Neural cell (in vitro differentiated cells): Measurements from ENCODE around the gene RBMS3. TPM values are rescaled to one million over a fixed set of nuclear protein-coding genes. Genes with fewer than 3 reads are reported as not detected.

Experiments
- H2AFZ ChIP-seq: fragments of 200-600, 300-800 bp; sonication (generic), shearing (Covaris generic); 2 replicates; pipeline ENCODE4 v1.6.0; 2014; ENCODE audit warnings: low read depth, mild to moderate bottlenecking, antibody characterized with exemption, low read length, moderate library complexity
- H3F3A ChIP-seq: fragments of 200-600 bp; shearing (Covaris generic); 2 replicates; pipeline ENCODE4 v1.6.1; 2016; ENCODE audit warnings: mild to moderate bottlenecking, moderate library complexity, mixed read lengths, antibody characterized with exemption, low read length; ENCODE audit not compliant: insufficient read depth, poor library complexity, severe bottlenecking
- H3K27ac ChIP-seq: fragments of 200-600, 300-800 bp; sonication (generic), shearing (Covaris generic); 2 replicates; pipeline ENCODE4 v1.5.1; 2014; ENCODE audit warnings: mild to moderate bottlenecking, low read length, moderate library complexity
- H3K27me3 ChIP-seq: fragments of 300-800, 200-600 bp; sonication (generic), shearing (Covaris generic); 2 replicates; pipeline ENCODE4 v1.6.0; 2014; ENCODE audit warnings: mild to moderate bottlenecking, low read depth, low read length, moderate library complexity; ENCODE audit not compliant: insufficient read depth
- H3K36me3 ChIP-seq: fragments of 300-800, 200-600 bp; sonication (generic), shearing (Covaris generic); 2 replicates; pipeline ENCODE4 v1.5.1; 2014; ENCODE audit warnings: mild to moderate bottlenecking, antibody characterized with exemption, low read length, moderate library complexity; ENCODE audit not compliant: insufficient read depth
- H3K4me2 ChIP-seq: fragments of 300-800, 200-600 bp; sonication (generic), shearing (Covaris generic); 2 replicates; pipeline ENCODE4 v1.6.0; 2014; ENCODE audit warnings: mild to moderate bottlenecking, low read length
- H3K4me3 ChIP-seq: fragments of 300-800, 200-600 bp; sonication (generic), shearing (Covaris generic); 2 replicates; pipeline ENCODE4 v1.5.1; 2014; ENCODE audit warnings: mild to moderate bottlenecking, low read length, moderate library complexity
- H3K79me2 ChIP-seq: fragments of 200-600 bp; shearing (Covaris generic); replicated peaks from 2 replicates; pipeline ENCODE4 v1.6.0; 2014; ENCODE audit warnings: mild to moderate bottlenecking, low read length, moderate library complexity; ENCODE audit not compliant: insufficient read depth
- H3K9ac ChIP-seq: fragments of 300-800, 200-600 bp; sonication (generic), shearing (Covaris generic); 2 replicates; pipeline ENCODE4 v1.6.1; 2016; ENCODE audit warnings: mild to moderate bottlenecking, low read length, mixed read lengths
- H3K9me2 ChIP-seq: fragments of 200-600 bp; shearing (Covaris generic); 2 replicates; pipeline ENCODE4 v1.6.1; 2016; ENCODE audit warnings: mild to moderate bottlenecking, low read length, mixed read lengths; ENCODE audit not compliant: insufficient read depth
- H3K9me3 ChIP-seq: fragments of 200-600, 300-800 bp; sonication (generic), shearing (Covaris generic); 2 replicates; pipeline ENCODE4 v1.6.1; 2016; ENCODE audit warnings: mild to moderate bottlenecking, mixed run types, low read length, moderate library complexity, mixed read lengths
- H4K20me1 ChIP-seq: fragments of 200-600 bp; shearing (Covaris generic); 2 replicates; pipeline ENCODE4 v1.6.1; 2016; ENCODE audit warnings: mild to moderate bottlenecking, mixed run types; ENCODE audit not compliant: insufficient read depth
- EP300 ChIP-seq: fragments of 450-650 bp; conservative IDR thresholded peaks from 2 replicates; pipeline ENCODE4 v1.6.1; 2014; ENCODE audit warnings: antibody characterized with exemption, mild to moderate bottlenecking, moderate library complexity; ENCODE audit not compliant: poor library complexity, severe bottlenecking
- EZH2 ChIP-seq: fragments of 200-600, 300-800 bp; shearing (Covaris generic), sonication (generic); IDR thresholded peaks from 2 replicates; pipeline ENCODE4 v1.6.1; 2014; ENCODE audit warnings: antibody characterized with exemption, low read length, borderline replicate concordance, mild to moderate bottlenecking; ENCODE audit not compliant: insufficient read depth, poor library complexity, severe bottlenecking
- MXI1 ChIP-seq: fragments of 450-650 bp; conservative IDR thresholded peaks from 2 replicates; pipeline ENCODE4 v1.6.1; 2014; ENCODE audit warnings: antibody characterized with exemption, mild to moderate bottlenecking; ENCODE audit not compliant: poor library complexity, severe bottlenecking
- POLR2AphosphoS5 ChIP-seq: IDR thresholded peaks from 2 replicates; pipeline ENCODE4 v1.6.1; 2012
- RAD21 ChIP-seq: fragments of 450-650 bp; conservative IDR thresholded peaks from 2 replicates; pipeline ENCODE4 v1.6.1; 2014; ENCODE audit warnings: antibody characterized with exemption, mild to moderate bottlenecking, moderate library complexity
- SMC3 ChIP-seq: fragments of 450-650 bp; conservative IDR thresholded peaks from 2 replicates; pipeline ENCODE4 v1.6.1; 2014; ENCODE audit warnings: antibody characterized with exemption, mild to moderate bottlenecking, moderate library complexity; ENCODE audit not compliant: poor library complexity
- TAF1 ChIP-seq: IDR thresholded peaks from 2 replicates; pipeline ENCODE4 v1.6.1; 2012; ENCODE audit warnings: low read depth
- polyA plus RNA-seq: library from polyadenylated mRNA; depleted of rRNA; stranded (reverse); fragments of >200 nt; gene quantifications from 2 replicates; pipeline ENCODE4 v1.2.3, GENCODE V29; 2014
- TF ChIP-seq, protein P1 (sequence below): fragments of 450-650 bp; IDR thresholded peaks from 2 replicates; pipeline ENCODE4 v1.5.1; 2014; ENCODE audit warnings: antibody characterized with exemption, mild to moderate bottlenecking, moderate library complexity; ENCODE audit not compliant: poor library complexity, severe bottlenecking
- TF ChIP-seq, protein P2 (sequence below): IDR thresholded peaks from 2 replicates; pipeline ENCODE4 v1.6.1; 2012; ENCODE audit warnings: borderline replicate concordance

RBMS3 gene
- polyA plus RNA-seq, 1 donor from 2014 or later: 0.53 TPM

DNA sequence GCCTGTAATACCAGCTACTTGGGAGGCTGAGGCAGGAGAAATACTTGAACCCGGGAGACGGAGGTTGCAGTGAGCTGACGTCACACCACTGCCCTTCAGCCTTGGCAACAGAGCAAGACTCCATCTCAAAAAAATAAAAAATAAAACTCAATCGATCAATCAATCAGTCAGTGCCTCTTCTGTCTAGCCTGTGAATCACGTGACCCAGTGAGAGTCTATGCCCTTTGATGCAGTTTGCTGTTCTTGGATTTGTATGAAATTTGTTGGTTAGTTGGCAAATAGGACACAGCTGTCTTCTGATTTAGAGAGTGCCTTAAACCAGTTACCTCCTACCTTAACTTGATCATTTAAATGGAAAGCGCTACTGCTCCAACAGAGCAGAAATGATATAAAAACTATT is 3.6 kb upstream of the RBMS3 start:
- no peaks in the 10 kb centered on the region for H3F3A ChIP-seq
- no peaks in the 10 kb centered on the region for H3K79me2 ChIP-seq
- H4K20me1 ChIP-seq: no peaks in the 10 kb centered on the region
- no peak overlapping the region for H3K27ac ChIP-seq
- TF ChIP-seq POLR2AphosphoS5: no peak
- no peak for TF ChIP-seq MXI1
- TF ChIP-seq, protein P1, sequence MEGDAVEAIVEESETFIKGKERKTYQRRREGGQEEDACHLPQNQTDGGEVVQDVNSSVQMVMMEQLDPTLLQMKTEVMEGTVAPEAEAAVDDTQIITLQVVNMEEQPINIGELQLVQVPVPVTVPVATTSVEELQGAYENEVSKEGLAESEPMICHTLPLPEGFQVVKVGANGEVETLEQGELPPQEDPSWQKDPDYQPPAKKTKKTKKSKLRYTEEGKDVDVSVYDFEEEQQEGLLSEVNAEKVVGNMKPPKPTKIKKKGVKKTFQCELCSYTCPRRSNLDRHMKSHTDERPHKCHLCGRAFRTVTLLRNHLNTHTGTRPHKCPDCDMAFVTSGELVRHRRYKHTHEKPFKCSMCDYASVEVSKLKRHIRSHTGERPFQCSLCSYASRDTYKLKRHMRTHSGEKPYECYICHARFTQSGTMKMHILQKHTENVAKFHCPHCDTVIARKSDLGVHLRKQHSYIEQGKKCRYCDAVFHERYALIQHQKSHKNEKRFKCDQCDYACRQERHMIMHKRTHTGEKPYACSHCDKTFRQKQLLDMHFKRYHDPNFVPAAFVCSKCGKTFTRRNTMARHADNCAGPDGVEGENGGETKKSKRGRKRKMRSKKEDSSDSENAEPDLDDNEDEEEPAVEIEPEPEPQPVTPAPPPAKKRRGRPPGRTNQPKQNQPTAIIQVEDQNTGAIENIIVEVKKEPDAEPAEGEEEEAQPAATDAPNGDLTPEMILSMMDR: no peak
- no peak for TF ChIP-seq EP300
- TF ChIP-seq SMC3: no peak
- TF ChIP-seq EZH2: no peak
- no peaks in the 10 kb centered on the region for H3K9me3 ChIP-seq
- H3K27me3 ChIP-seq: no peaks in the 10 kb centered on the region
- no peaks in the 10 kb centered on the region for H3K9me2 ChIP-seq
- no peak overlapping the region for H3K9ac ChIP-seq
- H3K4me2 ChIP-seq: no peak overlapping the region
- H3K36me3 ChIP-seq: no peaks in the 10 kb centered on the region
- no peak overlapping the region for H3K4me3 ChIP-seq
- no peak overlapping the region for H2AFZ ChIP-seq

DNA sequence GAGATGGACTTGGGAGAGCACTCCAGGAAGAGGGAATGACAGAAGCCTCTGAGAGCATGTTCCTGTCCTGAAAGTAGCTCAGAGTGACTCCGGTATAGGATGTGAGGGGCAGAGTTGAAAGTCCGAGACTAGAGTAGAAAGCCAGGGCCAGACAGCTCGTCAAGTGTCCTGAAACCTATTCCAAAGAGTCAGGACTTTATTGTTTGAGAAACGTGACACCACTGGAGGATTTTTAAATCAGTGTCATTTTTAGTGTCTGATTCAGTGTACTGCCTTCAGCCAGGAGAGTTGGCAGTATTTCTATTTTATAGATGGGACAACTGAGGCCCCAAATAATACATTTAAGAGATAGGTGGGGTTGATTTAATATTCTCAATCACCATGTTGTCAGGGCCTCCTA is 1.6 kb upstream of the RBMS3 start:
- TF ChIP-seq MXI1 (no peak), EP300 (no peak), TAF1 (no peak), RAD21 (no peak), POLR2AphosphoS5 (no peak), SMC3 (no peak), EZH2 (no peak)
- TF ChIP-seq, protein P1: no peak
- TF ChIP-seq, protein P2, sequence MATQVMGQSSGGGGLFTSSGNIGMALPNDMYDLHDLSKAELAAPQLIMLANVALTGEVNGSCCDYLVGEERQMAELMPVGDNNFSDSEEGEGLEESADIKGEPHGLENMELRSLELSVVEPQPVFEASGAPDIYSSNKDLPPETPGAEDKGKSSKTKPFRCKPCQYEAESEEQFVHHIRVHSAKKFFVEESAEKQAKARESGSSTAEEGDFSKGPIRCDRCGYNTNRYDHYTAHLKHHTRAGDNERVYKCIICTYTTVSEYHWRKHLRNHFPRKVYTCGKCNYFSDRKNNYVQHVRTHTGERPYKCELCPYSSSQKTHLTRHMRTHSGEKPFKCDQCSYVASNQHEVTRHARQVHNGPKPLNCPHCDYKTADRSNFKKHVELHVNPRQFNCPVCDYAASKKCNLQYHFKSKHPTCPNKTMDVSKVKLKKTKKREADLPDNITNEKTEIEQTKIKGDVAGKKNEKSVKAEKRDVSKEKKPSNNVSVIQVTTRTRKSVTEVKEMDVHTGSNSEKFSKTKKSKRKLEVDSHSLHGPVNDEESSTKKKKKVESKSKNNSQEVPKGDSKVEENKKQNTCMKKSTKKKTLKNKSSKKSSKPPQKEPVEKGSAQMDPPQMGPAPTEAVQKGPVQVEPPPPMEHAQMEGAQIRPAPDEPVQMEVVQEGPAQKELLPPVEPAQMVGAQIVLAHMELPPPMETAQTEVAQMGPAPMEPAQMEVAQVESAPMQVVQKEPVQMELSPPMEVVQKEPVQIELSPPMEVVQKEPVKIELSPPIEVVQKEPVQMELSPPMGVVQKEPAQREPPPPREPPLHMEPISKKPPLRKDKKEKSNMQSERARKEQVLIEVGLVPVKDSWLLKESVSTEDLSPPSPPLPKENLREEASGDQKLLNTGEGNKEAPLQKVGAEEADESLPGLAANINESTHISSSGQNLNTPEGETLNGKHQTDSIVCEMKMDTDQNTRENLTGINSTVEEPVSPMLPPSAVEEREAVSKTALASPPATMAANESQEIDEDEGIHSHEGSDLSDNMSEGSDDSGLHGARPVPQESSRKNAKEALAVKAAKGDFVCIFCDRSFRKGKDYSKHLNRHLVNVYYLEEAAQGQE: no peak
- H3K79me2 ChIP-seq: no peaks in the 10 kb centered on the region
- H3K27ac ChIP-seq: no peak overlapping the region
- H3K36me3 ChIP-seq: no peaks in the 10 kb centered on the region
- no peak overlapping the region for H2AFZ ChIP-seq
- no peaks in the 10 kb centered on the region for H3K9me2 ChIP-seq
- H3K9me3 ChIP-seq: no peaks in the 10 kb centered on the region
- H3K4me3 ChIP-seq: no peak overlapping the region
- no peak overlapping the region for H3K4me2 ChIP-seq
- H3K9ac ChIP-seq: no peak overlapping the region
- H3F3A ChIP-seq: no peaks in the 10 kb centered on the region
- no peaks in the 10 kb centered on the region for H3K27me3 ChIP-seq
- no peaks in the 10 kb centered on the region for H4K20me1 ChIP-seq
